Stimulated activated CD4-positive, alpha-beta T cell treated with anti-CD3 and anti-CD28 coated beads, Interleukin-2, amount 100 ng/mL, for 4 hours (primary cell): Measurements from ENCODE around the gene PRMT1.

Experiments used
- DNase-seq: peaks from one replicate; pipeline ENCODE4 v3.0.0-alpha.2; 2020; ENCODE audit warnings: low read depth

PRMT1 gene

GRCh38 chr19:49727217-49728030 lies 50.4 kb downstream of the PRMT1 start:
- no peak for DNase-seq

- no peak for DNase-seq
These were observed 53.1 kb downstream of the PRMT1 start for GRCh38 chr19:49730166-49730565.
